GM10248 (cell line): Measurements from ENCODE around the gene CDKAL1.
"Not testable (repeated sequence)": the region's sequence is repeated elsewhere in the genome, so short reads cannot be mapped to it uniquely, and the experiment has no call there.

Experiments
- CTCF ChIA-PET: fragments of 300-600 bp; sonication (Branson Sonifier 250); formaldehyde crosslinking; extraction: SDS; loops from one replicate; lab custom pipeline; 2021; ENCODE audit warnings: antibody characterized with exemption; lab: Yijun Ruan, JAX
- POLR2A ChIA-PET: fragments of 350-650 bp; sonication (Branson Sonifier 250); formaldehyde crosslinking; extraction: SDS; loops from one replicate; lab custom pipeline; 2020; ENCODE audit warnings: antibody characterized with exemption; lab: Yijun Ruan, JAX
- DNase-seq: peaks from one replicate; pipeline ENCODE4 v3.0.0; 2012; ENCODE audit errors: extremely low spot score
- TF ChIP-seq, protein P1 (sequence below): IDR thresholded peaks from 2 replicates; pipeline ENCODE4 v1.5.1; 2012; ENCODE audit warnings: mild to moderate bottlenecking, low read depth; ENCODE audit errors: extremely low read depth, missing control alignments, control extremely low read depth

Gene CDKAL1

DNA sequence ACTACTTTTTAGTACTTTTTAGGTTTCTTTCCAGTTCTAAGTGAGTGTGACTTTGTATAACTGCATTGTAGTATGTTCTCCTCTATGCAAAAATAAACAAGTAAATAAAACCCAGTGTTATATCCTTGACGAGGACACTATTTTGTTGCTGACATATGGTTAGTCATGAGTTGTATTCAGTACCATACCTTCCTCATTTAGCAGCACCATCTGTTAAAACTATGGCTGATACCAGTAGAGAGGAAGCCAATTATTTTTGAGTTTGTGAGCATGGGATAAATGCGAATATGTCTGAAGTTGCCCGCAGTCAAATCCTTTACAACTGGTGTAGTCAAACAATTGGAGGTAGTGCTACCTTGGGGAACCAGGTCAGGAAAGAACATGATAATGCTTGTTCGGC, 74.1 kb downstream of the CDKAL1 start:
- TF ChIP-seq, protein P1, sequence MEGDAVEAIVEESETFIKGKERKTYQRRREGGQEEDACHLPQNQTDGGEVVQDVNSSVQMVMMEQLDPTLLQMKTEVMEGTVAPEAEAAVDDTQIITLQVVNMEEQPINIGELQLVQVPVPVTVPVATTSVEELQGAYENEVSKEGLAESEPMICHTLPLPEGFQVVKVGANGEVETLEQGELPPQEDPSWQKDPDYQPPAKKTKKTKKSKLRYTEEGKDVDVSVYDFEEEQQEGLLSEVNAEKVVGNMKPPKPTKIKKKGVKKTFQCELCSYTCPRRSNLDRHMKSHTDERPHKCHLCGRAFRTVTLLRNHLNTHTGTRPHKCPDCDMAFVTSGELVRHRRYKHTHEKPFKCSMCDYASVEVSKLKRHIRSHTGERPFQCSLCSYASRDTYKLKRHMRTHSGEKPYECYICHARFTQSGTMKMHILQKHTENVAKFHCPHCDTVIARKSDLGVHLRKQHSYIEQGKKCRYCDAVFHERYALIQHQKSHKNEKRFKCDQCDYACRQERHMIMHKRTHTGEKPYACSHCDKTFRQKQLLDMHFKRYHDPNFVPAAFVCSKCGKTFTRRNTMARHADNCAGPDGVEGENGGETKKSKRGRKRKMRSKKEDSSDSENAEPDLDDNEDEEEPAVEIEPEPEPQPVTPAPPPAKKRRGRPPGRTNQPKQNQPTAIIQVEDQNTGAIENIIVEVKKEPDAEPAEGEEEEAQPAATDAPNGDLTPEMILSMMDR, result no peak
- CTCF ChIA-PET, result no interaction called here
- POLR2A ChIA-PET, result no interaction called here
- DNase-seq, result no peak

- ChIA-PET CTCF (no interaction called here), POLR2A (no interaction called here)
- TF ChIP-seq, protein P1, result no peak
- DNase-seq, result no peak
Observed at GRCh38 chr6:20608905-20609304, 74.6 kb downstream of the CDKAL1 start.

DNA sequence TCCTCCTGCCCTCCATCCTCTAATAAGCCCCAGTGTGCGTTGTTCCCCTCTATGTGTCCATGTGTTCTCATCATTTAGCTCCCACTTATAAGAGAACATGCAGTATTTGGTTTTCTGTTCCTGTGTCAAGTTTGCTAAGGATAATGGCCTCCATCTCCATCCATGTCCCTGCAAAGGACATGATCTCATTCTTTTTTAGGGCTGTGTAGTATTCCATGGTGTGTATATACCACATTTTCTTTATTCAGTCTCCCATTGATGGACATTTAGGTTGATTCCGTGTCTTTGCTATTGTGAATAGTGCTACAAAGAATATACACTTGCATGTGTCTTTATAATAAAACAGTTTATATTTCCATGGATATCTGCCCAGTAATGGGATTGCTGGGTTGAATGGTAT, 75.7 kb downstream of the CDKAL1 start:
- DNase-seq, POLR2A ChIA-PET: not testable (repeated sequence)
- CTCF ChIA-PET, result interaction anchor here (1.2 kb wide), 1 partner anchor 91 kb away, joined by 3 read pairs; no protein-coding TSS in a partner anchor

DNA sequence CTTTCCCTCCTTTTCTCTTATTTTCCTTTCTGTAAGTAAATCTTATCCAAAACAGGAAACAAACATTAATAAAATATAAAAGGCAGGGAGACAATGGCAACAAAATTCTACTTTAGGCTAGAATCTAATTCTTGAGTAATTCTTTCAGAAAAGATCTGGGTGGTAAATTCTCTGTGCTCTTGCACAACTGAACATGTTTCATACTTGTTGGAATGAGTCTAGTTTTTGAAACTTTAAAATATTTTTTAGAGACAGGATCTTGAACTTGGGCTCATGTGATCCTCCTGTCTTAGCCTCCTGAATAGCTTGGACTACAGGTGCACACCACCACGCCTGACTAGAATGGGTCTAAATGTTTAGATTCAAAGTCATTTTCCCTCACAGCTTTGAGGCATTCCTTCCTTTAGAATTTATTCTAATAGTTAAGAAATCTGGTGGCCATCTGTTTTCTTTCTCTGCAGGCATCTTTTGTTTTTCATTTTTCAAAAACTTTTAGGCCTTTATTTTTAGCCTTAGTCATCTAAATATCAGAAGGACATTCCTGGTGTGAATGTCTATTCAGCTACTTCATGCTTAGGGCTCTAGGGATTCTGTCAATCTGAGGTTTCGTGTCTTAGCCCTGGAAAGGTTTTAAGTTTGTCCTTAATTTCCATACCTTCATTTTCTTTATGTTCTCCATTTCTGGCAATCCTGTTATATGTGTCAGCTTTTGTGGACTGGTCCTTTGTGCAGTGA, 76.5 kb downstream of the CDKAL1 start:
- CTCF ChIA-PET, result interaction anchor here (1.2 kb wide), 2 partner anchors 10 to 90 kb away, joined by 3 read pairs; no protein-coding TSS in a partner anchor
- TF ChIP-seq, protein P1, result no peak
- POLR2A ChIA-PET, result no interaction called here
- no peak for DNase-seq

DNA sequence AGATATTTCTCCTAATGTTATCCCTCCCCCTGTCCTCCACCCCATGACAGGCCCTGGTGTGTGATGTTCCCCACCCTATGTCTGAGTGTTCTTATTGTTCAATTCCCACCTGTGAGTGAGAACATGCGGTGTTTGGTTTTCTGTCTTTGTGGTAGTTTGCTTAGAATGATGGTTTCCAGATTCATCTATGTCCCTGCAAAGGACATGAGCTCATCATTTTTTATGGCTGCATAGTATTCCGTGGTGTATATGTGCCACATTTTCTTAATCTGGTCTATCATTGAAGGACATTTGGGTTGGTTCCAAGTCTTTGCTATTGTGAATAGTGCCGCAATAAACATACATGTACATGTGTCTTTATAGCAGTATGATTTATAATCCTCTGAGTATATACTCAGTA, 83.3 kb downstream of the CDKAL1 start:
- CTCF ChIA-PET, result not testable (repeated sequence)

DNA sequence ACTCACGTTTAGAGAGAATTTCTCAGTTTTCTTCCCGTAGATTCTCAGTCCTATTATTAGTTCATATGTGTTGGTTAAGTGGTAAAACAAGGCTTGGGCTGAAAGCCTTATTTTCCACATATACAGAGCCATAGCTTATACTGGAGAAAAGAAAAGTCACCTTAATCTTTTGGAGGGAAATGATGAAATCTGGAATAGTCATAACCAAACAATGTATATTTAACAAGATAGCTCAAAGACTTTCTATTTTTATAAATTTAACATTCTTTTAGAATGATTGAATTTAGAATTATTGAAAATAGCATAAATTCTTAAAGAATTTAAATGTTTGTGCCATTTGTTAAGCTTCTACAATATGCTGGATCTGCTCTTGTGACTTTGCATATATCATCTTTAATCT, 85.8 kb downstream of the CDKAL1 start:
- ChIA-PET POLR2A (no interaction called here), CTCF (no interaction called here)
- DNase-seq, result no peak
- TF ChIP-seq, protein P1, result no peak

More for the DNA sequence above, 83.3 kb downstream of the CDKAL1 start:
- POLR2A ChIA-PET, DNase-seq: not testable (repeated sequence)

DNA sequence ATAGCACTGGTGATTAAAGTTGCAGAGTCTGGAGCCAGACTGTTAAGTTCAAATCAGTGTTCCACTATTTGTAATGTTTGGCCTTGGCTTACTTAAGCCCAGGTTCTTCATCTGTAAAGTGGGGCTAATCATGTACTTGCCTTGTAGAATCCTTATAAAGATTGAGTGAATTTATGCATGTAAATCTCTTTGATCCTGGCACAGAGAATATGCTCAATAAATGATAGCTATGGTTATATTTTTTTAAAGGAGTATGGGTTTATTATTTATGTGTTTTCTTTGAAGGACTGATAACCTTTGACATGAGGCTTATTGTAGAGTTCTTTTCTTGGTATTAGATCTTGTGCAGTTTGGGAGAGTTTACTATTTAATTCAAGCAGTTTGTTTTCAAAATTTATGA, 89.5 kb downstream of the CDKAL1 start:
- CTCF ChIA-PET, result no interaction called here
- DNase-seq, result no peak
- POLR2A ChIA-PET, result no interaction called here
- TF ChIP-seq, protein P1, result no peak
